Adrenal gland (tissue), 12 donors: ENCODE results near the gene GNAO1. TPM values are rescaled to one million over a fixed set of nuclear protein-coding genes. Genes with fewer than 3 reads are reported as not detected.

Source experiments
- DNase-seq, 7 donors: peaks; one replicate each; pipeline ENCODE4 v3.0.0-alpha.2; 2019 to 2020
- H3K27ac ChIP-seq, 5 donors: fragments of 200-600 bp; sonication (generic) in 4 of 5; 1 replicate in 3 of 5; 2 replicates in 2 of 5; pipeline versions ENCODE4 v1.5.1 to v1.8.0; 2016 to 2020; ENCODE audit warnings: mild to moderate bottlenecking in 1 of 5
- H3K27me3 ChIP-seq: fragments of 200-600 bp; 2 replicates; pipeline ENCODE4 v1.8.0; 2021
- H3K36me3 ChIP-seq, 2 donors: fragments of 200-600 bp; replicated peaks in 1 of 2; 1 replicate in 1 of 2; 2 replicates in 1 of 2; pipeline versions ENCODE4 v1.5.1 to v1.8.0; 2018 to 2022
- H3K4me1 ChIP-seq, 2 donors: fragments of 200-600 bp; replicated peaks in 1 of 2; 1 replicate in 1 of 2; 2 replicates in 1 of 2; pipeline versions ENCODE4 v1.5.1 to v1.8.0; 2018 to 2021
- H3K4me3 ChIP-seq, 4 donors: fragments of 200-600 bp; sonication (generic) in 3 of 4; one replicate each; pipeline ENCODE4 v1.5.1; 2016 to 2018
- H3K9me3 ChIP-seq, 3 donors: fragments of 200-600 bp; sonication (generic) in 1 of 3; replicated peaks in 1 of 3; 1 replicate in 2 of 3; 2 replicates in 1 of 3; pipeline versions ENCODE4 v1.5.1 to v1.8.0; 2016 to 2021
- POLR2A ChIP-seq, 2 donors: fragments of 450-650 bp; IDR thresholded peaks; one replicate each; pipeline ENCODE4 v1.6.1; 2017; ENCODE audit warnings: antibody characterized with exemption in 2 of 2, mild to moderate bottlenecking in 2 of 2, moderate library complexity in 1 of 2
- WGBS, 4 donors: extraction: QIAGEN DNeasy Blood & Tissue Kit in 2 of 4; methylation state at CpG; one replicate each; pipeline versions ENCODE4 v1.1.5 to v1.1.7; 2013 to 2017; 5-methylcytosine and 5-hydroxymethylcytosine counted together
- intact Hi-C, 2 donors: fragments of 100-400 bp; cut with DNase I; formaldehyde crosslinking; loops; one replicate each; pipeline versions ENCODE4 v1.14.1 to v1.15.0; 2022 to 2023
- polyA plus RNA-seq, 3 donors: library from polyadenylated mRNA; stranded (reverse); fragments of 200-250 nt in 2 of 3; fragments of 350-450 nt in 1 of 3; fragmentation: Illumina TruSeq in 1 of 3; extraction: RNeasy Lipid Tissue Mini Kit (QIAGEN cat#74804) in 1 of 3; gene quantifications; one replicate each; pipeline ENCODE4 v1.2.3, GENCODE V29; 2013 to 2014
- total RNA-seq, 9 donors: library from RNA; depleted of rRNA in 4 of 9; stranded (reverse); fragments of >200 nt in 4 of 9; fragments of 120-200 nt in 1 of 9; fragmentation: NEBNext Ultra II Directional in 1 of 9; extraction: Animal tissue kit (Norgen Biotek cat#: 25700) in 1 of 9; gene quantifications; one replicate each; pipeline versions ENCODE4 v1.1.0 to v1.2.4, GENCODE V29; 2013 to 2023
- TF ChIP-seq, protein P1 (sequence below), 6 experiments: fragments of 450-650 bp in 4 of 6; fragments of 200-600 bp in 2 of 6; sonication (generic) in 1 of 6; IDR thresholded peaks; 1 replicate in 5 of 6; 2 replicates in 1 of 6; pipeline versions ENCODE4 v1.5.1 to v1.8.0; 2016 to 2021; ENCODE audit warnings: antibody characterized with exemption in 6 of 6, mild to moderate bottlenecking in 2 of 6, moderate library complexity in 1 of 6
- donor health status: healthy with polysubstance abuse.
- donor health status: Bipolar disorder and iron deficiency.
- donor health status: DM: yes; HTN: yes; CAD: no.
- donor health status: DM: no; HTN: no; CAD: no.
- donor health status: DM: no; HTN: no; CAD: no.
- donor health status: DM: yes; HTN: yes; CAD: no.

GNAO1 gene
- total and polyA plus RNA-seq, 12 donors = 1.8 to 36.6 (median 5.9) TPM

DNA sequence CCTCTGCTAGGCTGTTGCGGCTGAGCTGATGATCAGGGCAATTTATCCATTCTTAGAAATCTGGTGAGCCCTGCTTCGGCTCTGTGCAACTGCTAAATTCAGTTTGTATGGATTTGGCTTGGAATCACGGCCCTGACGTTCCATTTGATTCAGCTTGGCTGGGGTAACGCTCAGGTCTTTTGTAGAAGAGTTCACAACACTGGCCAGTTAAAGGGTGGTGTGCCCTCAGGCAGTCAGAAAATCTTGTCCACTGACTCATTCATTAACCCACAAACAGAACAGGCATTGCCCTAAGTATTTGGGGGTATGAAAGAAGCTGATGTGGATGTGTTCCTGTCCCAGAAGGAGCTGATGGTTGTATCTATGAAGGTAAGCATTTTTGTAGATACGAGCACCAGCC lies 53.9 kb downstream of the GNAO1 start:
- intact Hi-C loops = no loop called here
- Histone ChIP-seq H3K4me3 (no peak overlapping the region), H3K27ac (peak overlapping the region in 1 of 5 donors; percentile 47), H3K27me3 (no peaks in the 10 kb centered on the region), H3K4me1 (peaks cover 0 to 5% of the 10 kb centered on the region in 2 donors), H3K36me3 (no peaks in the 10 kb centered on the region), H3K9me3 (no peaks in the 10 kb centered on the region)
- WGBS, 4 donors = 78 to 93% (median 89%) methylated on average over 6 of the region's 6 CpGs
- no peak for DNase-seq
- TF ChIP-seq POLR2A (IDR thresholded peaks at IDR 0.05) = no peak
- TF ChIP-seq, protein P1, sequence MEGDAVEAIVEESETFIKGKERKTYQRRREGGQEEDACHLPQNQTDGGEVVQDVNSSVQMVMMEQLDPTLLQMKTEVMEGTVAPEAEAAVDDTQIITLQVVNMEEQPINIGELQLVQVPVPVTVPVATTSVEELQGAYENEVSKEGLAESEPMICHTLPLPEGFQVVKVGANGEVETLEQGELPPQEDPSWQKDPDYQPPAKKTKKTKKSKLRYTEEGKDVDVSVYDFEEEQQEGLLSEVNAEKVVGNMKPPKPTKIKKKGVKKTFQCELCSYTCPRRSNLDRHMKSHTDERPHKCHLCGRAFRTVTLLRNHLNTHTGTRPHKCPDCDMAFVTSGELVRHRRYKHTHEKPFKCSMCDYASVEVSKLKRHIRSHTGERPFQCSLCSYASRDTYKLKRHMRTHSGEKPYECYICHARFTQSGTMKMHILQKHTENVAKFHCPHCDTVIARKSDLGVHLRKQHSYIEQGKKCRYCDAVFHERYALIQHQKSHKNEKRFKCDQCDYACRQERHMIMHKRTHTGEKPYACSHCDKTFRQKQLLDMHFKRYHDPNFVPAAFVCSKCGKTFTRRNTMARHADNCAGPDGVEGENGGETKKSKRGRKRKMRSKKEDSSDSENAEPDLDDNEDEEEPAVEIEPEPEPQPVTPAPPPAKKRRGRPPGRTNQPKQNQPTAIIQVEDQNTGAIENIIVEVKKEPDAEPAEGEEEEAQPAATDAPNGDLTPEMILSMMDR (IDR thresholded peaks at IDR 0.05) = no peak

DNA sequence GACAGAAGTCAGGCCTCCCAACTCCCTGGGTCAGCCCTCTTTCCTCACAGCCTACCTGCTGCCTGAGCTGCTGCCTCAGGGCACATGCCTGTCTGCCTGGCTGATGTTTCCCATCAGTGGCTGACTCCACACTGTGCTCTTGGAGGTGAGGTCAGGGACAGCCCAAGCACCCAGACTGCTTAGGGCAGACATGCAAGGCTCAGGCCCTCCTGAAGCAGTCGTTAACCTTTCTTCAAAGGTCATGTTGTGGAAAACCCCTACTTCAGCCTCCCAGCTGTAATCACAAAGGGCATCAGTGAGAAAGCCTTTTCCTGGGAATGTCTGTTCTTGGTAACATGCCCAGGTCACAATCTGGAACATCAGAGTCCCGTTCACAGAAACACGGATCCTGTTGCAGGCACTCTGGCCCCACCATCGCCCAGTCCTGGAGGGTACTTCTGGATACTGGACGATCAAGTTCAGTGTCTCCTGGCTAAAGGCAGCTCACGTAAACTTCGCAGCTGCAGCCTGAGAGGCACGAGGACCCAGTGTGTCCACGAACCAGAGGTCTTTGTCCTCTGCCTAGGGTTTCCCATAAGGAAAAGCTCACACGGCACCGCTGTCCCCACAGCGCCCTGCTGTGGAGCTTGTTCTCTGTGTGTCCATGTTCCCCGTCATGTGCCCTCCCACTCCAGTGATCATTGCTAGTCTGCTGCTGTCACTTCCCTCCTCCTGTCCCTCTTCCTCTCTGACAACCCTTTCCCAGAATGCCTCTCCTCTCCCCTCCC lies 54.9 kb downstream of the GNAO1 start:
- WGBS, 4 donors = 37 to 67% (median 64%) methylated on average over 10 to 13 of the region's 13 CpGs
- peak overlapping the region in 2 of 5 donors; percentile 20 to 47 for H3K27ac ChIP-seq

DNA sequence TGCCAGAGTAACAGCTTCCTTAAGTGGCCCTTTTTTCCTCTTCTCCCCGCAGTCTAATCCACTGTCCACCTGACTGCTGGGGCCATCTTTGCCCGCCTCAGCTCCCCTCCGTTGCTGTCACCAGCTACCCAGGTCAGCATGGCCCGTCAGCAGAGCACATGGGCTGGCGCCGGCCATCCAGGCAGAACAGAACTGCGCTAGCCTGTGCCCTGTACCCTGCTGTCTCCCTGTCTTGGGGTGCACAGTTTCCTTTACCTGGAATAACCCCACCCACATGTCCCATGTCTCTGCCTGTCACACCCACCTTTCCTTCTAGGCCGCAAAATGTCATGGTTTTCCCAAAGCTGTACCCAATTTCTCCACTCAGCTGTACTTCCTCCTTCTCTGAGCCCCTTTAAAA lies 55.7 kb downstream of the GNAO1 start:
- Histone ChIP-seq H3K27me3 (no peaks in the 10 kb centered on the region), H3K4me3 (no peak overlapping the region), H3K36me3 (no peaks in the 10 kb centered on the region), H3K27ac (peak overlapping the region in 2 of 5 donors; percentile 20 to 47), H3K9me3 (no peaks in the 10 kb centered on the region), H3K4me1 (peaks cover 0 to 5% of the 10 kb centered on the region in 2 donors)
- DNase-seq = no peak
- intact Hi-C loops = no loop called here
- no peak for TF ChIP-seq POLR2A (IDR thresholded peaks at IDR 0.05)
- TF ChIP-seq, protein P1 (IDR thresholded peaks at IDR 0.05) = no peak
- WGBS, 4 donors = 93 to 97% (median 96%) methylated on average over 8 of the region's 8 CpGs

More for the DNA sequence above, 54.9 kb downstream of the GNAO1 start:
- TF ChIP-seq POLR2A (IDR thresholded peaks at IDR 0.05) = no peak
- TF ChIP-seq, protein P1 (IDR thresholded peaks at IDR 0.05) = no peak
- peak in 5 of 7 donors; percentile 13 to 81 (median 23) for DNase-seq
- Histone ChIP-seq H3K9me3 (no peaks in the 10 kb centered on the region), H3K4me1 (peaks cover 0 to 5% of the 10 kb centered on the region in 2 donors), H3K27me3 (no peaks in the 10 kb centered on the region), H3K4me3 (no peak overlapping the region), H3K36me3 (no peaks in the 10 kb centered on the region)
- intact Hi-C loops = no loop called here

GRCh38 chr16:56247808-56248207 lies 56.5 kb downstream of the GNAO1 start:
- no peak for TF ChIP-seq POLR2A (IDR thresholded peaks at IDR 0.05)
- TF ChIP-seq, protein P1 (IDR thresholded peaks at IDR 0.05) = no peak
- no peak overlapping the region for H3K4me3 ChIP-seq
- H3K27ac ChIP-seq = no peak overlapping the region
- DNase-seq = no peak
- H3K4me1 ChIP-seq = peaks cover 0 to 5% of the 10 kb centered on the region in 2 donors
- H3K36me3 ChIP-seq = no peaks in the 10 kb centered on the region
- no peaks in the 10 kb centered on the region for H3K27me3 ChIP-seq
- no peaks in the 10 kb centered on the region for H3K9me3 ChIP-seq
- intact Hi-C loops = no loop called here
